ENCODE measurements around the gene C12orf75.

- no peak for TF ChIP-seq ZNF404 (tag by site-specific recombination; IDR thresholded peaks at IDR 0.05)
- no peak for TF ChIP-seq ZNF513 (tag by site-specific recombination; IDR thresholded peaks at IDR 0.05)
- no peak for TF ChIP-seq CTCF (tag by site-specific recombination; IDR thresholded peaks at IDR 0.05)
Observed at GRCh38 chr12:105280966-105281693, 49.4 kb upstream of the C12orf75 start.
